Lung (tissue), 12 donors: ENCODE measurements around the gene CEACAM3. TPM values are rescaled to one million over a fixed set of nuclear protein-coding genes. Genes with fewer than 3 reads are reported as not detected.

Source experiments
- ATAC-seq: fragments of 200-7000 bp; cut with Tn5 transposase; one replicate; pipeline ENCODE4 v1.9.1; 2020; ENCODE audit warnings: moderate number of reproducible peaks; ENCODE audit not compliant: insufficient read depth, low FRiP score
- DNase-seq, 3 donors: peaks; one replicate each; pipeline ENCODE4 v3.0.0-alpha.2; 2013 to 2017
- H3K27ac ChIP-seq, 2 donors: one replicate each; pipeline ENCODE4 v1.5.1; 2013; ENCODE audit warnings: mild to moderate bottlenecking in 2 of 2, moderate library complexity in 2 of 2, control low read depth in 1 of 2, inconsistent platforms in 1 of 2, low read depth in 1 of 2, low read length in 1 of 2
- H3K27me3 ChIP-seq, 3 donors: one replicate each; pipeline ENCODE4 v1.5.1; 2013; ENCODE audit warnings: low read length in 2 of 3; ENCODE audit not compliant: control insufficient read depth in 3 of 3, insufficient read depth in 3 of 3
- H3K36me3 ChIP-seq, 4 donors: one replicate each; pipeline ENCODE4 v1.5.1; 2013; ENCODE audit warnings: low read length in 4 of 4, mild to moderate bottlenecking in 1 of 4, moderate library complexity in 1 of 4; ENCODE audit not compliant: control insufficient read depth in 4 of 4, insufficient read depth in 4 of 4
- H3K4me1 ChIP-seq, 5 donors: one replicate each; pipeline ENCODE4 v1.5.1; 2013; ENCODE audit warnings: low read length in 5 of 5, mild to moderate bottlenecking in 2 of 5, moderate library complexity in 1 of 5; ENCODE audit not compliant: control insufficient read depth in 5 of 5, insufficient read depth in 5 of 5
- H3K4me3 ChIP-seq: one replicate; pipeline ENCODE4 v1.5.1; 2013; ENCODE audit warnings: mild to moderate bottlenecking, control low read depth, moderate library complexity
- H3K9ac ChIP-seq, 2 donors: one replicate each; pipeline ENCODE4 v1.5.1; 2013; ENCODE audit warnings: low read length in 2 of 2, control low read depth in 1 of 2; ENCODE audit not compliant: insufficient read depth in 1 of 2
- H3K9me3 ChIP-seq, 4 donors: one replicate each; pipeline ENCODE4 v1.5.1; 2013; ENCODE audit warnings: low read length in 3 of 4, mild to moderate bottlenecking in 1 of 4, moderate library complexity in 1 of 4; ENCODE audit not compliant: control insufficient read depth in 4 of 4, insufficient read depth in 3 of 4
- WGBS, 2 donors: extraction: QIAGEN DNeasy Blood & Tissue Kit; methylation state at CpG; one replicate each; pipeline ENCODE4 v1.1.7; 2013; 5-methylcytosine and 5-hydroxymethylcytosine counted together
- polyA plus RNA-seq, 2 donors: library from polyadenylated mRNA; stranded (reverse); fragments of 200-250 nt; gene quantifications; one replicate each; pipeline ENCODE4 v1.2.1, GENCODE V29; 2013
- total RNA-seq, 2 donors: library from RNA; depleted of rRNA in 1 of 2; stranded (reverse); fragments of >200 nt in 1 of 2; gene quantifications; one replicate each; pipeline ENCODE4 v1.2.1, GENCODE V29; 2014 to 2021
- TF ChIP-seq, protein P1 (sequence below): IDR thresholded peaks from 2 replicates; pipeline ENCODE4 v1.5.1; 2012; ENCODE audit warnings: mild to moderate bottlenecking; ENCODE audit errors: control extremely low read depth, extremely low read depth
- donor health status: control.
- donor health status: control.
- donor health status: Bipolar disorder and iron deficiency.
- donor health status: healthy.
- donor health status: DM: yes; HTN: yes; CAD: no.

Gene CEACAM3
- total and polyA plus RNA-seq, 4 donors, result 1.2 to 21.9 (median 3.7) TPM

DNA sequence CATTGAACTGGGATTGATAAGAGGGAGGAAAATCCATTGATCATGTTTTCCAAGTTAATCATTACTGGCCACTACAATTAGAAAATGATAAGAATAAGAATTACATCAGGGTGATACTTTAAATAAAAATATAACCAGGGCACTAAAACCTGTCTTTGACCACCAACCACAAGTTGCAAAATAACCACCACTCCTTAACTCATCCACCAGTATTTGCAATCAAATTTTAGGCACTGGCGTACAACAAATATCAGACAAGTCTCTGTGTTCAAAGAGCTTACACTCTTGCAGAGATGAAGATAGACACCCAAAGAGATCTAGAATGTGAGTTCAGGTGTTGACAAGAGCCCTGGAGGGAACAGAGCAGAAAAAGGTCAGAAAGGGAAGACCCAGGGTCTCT, 514 bp downstream of the CEACAM3 start:
- H3K9me3 ChIP-seq, result no peaks in the 10 kb centered on the region
- TF ChIP-seq, protein P1, sequence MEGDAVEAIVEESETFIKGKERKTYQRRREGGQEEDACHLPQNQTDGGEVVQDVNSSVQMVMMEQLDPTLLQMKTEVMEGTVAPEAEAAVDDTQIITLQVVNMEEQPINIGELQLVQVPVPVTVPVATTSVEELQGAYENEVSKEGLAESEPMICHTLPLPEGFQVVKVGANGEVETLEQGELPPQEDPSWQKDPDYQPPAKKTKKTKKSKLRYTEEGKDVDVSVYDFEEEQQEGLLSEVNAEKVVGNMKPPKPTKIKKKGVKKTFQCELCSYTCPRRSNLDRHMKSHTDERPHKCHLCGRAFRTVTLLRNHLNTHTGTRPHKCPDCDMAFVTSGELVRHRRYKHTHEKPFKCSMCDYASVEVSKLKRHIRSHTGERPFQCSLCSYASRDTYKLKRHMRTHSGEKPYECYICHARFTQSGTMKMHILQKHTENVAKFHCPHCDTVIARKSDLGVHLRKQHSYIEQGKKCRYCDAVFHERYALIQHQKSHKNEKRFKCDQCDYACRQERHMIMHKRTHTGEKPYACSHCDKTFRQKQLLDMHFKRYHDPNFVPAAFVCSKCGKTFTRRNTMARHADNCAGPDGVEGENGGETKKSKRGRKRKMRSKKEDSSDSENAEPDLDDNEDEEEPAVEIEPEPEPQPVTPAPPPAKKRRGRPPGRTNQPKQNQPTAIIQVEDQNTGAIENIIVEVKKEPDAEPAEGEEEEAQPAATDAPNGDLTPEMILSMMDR, result no peak
- H3K36me3 ChIP-seq, result no peaks in the 10 kb centered on the region
- H3K9ac ChIP-seq, result no peak overlapping the region
- no peak for DNase-seq
- H3K4me1 ChIP-seq, result peaks cover 0 to 4% (median 0%) of the 10 kb centered on the region in 5 donors
- H3K27ac ChIP-seq, result no peak overlapping the region
- H3K27me3 ChIP-seq, result no peaks in the 10 kb centered on the region
- 49 to 86% methylated on average over 1 of the region's 1 CpG for WGBS, 2 donors
- no peak for ATAC-seq
- no peak overlapping the region for H3K4me3 ChIP-seq

DNA sequence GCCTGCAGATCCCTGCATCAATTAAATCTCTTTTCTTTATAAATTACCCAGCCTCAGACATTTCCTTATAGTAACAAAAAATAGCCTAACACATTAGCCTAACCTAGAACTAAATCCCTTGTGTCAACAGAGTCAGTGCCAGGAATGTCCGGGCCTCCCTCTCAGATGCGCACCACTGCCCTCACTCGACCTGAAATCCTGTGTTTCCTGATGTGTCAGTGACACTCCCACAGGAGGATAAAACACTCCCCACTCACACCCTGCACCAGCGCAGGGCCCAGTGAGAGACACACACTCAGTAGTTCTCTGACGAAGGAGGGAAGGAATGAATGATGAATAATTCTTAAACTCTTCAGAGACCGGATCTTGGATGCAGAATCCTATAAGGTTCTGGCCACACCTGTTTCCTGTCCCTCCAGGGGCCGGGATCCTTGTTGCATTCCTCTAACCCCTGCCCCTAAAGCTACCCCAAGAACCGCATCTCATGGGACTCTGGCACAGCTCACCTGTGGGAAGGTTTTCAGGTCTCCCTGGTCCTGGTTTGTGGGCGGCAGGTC, 3.1 kb downstream of the CEACAM3 start:
- no peak overlapping the region for H3K4me3 ChIP-seq
- TF ChIP-seq, protein P1, result no peak

DNA sequence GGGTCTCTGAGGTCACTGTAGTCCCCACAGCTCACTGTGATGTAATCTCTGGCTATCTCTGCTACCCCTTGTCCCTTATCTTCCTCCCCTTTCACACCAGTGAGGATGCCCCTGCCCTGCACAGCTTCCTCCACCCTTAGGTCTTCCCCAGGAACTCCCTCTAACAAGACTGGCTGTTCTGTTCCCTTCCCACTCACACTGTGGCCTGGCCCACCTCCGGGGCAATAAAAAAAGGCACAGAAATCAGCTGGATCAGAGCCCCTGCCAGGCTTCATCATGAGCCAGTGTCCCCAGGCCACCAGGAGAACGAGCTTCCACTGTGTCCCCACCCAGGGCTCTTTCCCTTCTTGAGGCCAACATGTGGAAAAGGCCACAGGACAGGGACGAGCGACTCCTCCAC, 4.6 kb downstream of the CEACAM3 start:
- Histone ChIP-seq H3K4me1 (peaks cover 0 to 2% (median 0%) of the 10 kb centered on the region in 5 donors), H3K36me3 (no peaks in the 10 kb centered on the region), H3K27me3 (no peaks in the 10 kb centered on the region), H3K4me3 (no peak overlapping the region), H3K9ac (no peak overlapping the region), H3K9me3 (no peaks in the 10 kb centered on the region), H3K27ac (peak overlapping the region in 1 of 2 donors; percentile 61)
- DNase-seq (no peak), ATAC-seq (no peak)
- TF ChIP-seq, protein P1, result no peak
- 76 to 77% methylated on average over 4 of the region's 4 CpGs for WGBS, 2 donors

More for the DNA sequence above, 3.1 kb downstream of the CEACAM3 start:
- Histone ChIP-seq H3K27me3 (no peaks in the 10 kb centered on the region), H3K9me3 (no peaks in the 10 kb centered on the region), H3K4me1 (peaks cover 0 to 2% (median 0%) of the 10 kb centered on the region in 5 donors), H3K9ac (no peak overlapping the region), H3K36me3 (no peaks in the 10 kb centered on the region), H3K27ac (no peak overlapping the region)
- ATAC-seq (no peak), DNase-seq (no peak)
- WGBS, 2 donors, result 60 to 74% methylated on average over 9 of the region's 9 CpGs

DNA sequence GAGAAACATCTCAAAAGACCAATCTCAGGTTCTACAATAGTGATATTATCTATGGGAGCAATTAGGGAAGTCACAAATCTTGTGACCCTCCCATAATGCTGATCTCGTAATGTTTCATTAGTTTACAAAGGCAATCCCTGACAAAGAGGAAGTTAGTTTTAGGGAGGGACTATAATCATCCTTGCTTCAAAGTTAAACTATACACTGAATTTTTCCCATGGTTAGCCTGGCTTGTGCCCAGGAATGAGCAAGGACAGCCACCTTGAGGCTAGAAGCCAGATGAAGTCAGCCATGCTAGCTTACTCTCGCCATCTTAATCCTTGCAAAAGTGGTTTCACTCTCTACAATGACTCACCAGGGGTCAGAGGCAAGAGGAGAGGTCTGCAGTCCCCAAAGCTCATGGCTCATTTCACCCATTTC, 5.4 kb downstream of the CEACAM3 start:
- Histone ChIP-seq H3K4me3 (no peak overlapping the region), H3K27me3 (no peaks in the 10 kb centered on the region), H3K36me3 (no peaks in the 10 kb centered on the region), H3K9me3 (no peaks in the 10 kb centered on the region), H3K27ac (peak overlapping the region in 1 of 2 donors; percentile 64), H3K4me1 (peaks cover 0 to 2% (median 0%) of the 10 kb centered on the region in 5 donors), H3K9ac (no peak overlapping the region)
- DNase-seq (no peak), ATAC-seq (peak; percentile 34)
- TF ChIP-seq, protein P1, result no peak
- WGBS, 2 donors, result 31 to 44% methylated on average over 2 of the region's 2 CpGs
